ENCODE measurements around the gene DKKL1. TPM values are rescaled to one million over a fixed set of nuclear protein-coding genes. Genes with fewer than 3 reads are reported as not detected.

DKKL1 gene
- total and polyA plus RNA-seq, 4 donors: 0.58 to 0.95 (median 0.88) TPM

DNA sequence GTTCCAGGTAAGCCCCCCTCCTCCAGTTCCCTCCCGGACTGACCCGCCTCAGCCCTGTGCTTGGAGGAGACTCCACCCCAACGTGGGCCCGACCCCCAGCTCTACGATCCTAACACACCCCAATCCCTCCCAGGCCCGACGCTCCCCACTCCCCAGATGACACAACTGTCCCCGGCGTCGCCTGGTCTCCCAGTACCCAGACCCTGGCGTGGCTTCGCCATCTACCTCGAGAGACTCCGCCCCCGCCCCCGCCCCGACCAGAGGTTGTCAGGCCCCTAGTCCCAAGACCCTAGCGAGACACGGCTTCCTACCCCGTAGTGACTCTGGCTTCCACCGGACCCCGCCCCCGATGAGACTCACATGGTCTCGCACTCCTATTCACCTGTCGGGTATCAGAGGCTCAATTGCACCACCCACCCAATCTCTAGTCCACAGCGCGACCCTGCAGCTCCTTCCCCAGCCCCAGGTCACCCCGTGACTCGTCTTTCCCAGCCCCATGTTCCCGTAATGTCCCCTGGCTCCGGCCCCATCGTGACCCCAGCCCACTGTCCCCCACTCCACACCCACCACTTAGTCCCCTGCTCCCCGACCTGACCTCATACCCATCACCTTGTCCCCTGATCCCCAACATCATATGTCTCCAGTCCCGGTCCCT is 25.5 kb upstream of the DKKL1 start:
- TF ChIP-seq, protein P1, sequence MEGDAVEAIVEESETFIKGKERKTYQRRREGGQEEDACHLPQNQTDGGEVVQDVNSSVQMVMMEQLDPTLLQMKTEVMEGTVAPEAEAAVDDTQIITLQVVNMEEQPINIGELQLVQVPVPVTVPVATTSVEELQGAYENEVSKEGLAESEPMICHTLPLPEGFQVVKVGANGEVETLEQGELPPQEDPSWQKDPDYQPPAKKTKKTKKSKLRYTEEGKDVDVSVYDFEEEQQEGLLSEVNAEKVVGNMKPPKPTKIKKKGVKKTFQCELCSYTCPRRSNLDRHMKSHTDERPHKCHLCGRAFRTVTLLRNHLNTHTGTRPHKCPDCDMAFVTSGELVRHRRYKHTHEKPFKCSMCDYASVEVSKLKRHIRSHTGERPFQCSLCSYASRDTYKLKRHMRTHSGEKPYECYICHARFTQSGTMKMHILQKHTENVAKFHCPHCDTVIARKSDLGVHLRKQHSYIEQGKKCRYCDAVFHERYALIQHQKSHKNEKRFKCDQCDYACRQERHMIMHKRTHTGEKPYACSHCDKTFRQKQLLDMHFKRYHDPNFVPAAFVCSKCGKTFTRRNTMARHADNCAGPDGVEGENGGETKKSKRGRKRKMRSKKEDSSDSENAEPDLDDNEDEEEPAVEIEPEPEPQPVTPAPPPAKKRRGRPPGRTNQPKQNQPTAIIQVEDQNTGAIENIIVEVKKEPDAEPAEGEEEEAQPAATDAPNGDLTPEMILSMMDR (IDR thresholded peaks at IDR 0.05; ENCODE audit: control extremely low read depth, extremely low read depth): no peak
- no peaks in the 10 kb centered on the region for H3K9me3 ChIP-seq (ENCODE audit: control insufficient read depth in 4 of 4, insufficient read depth in 3 of 4, low read length in 3 of 4)
- H3K4me1 ChIP-seq (ENCODE audit: control insufficient read depth in 5 of 5, insufficient read depth in 5 of 5, low read length in 5 of 5): peaks cover 0 to 23% (median 9%) of the 10 kb centered on the region in 5 donors
- no peak overlapping the region for H3K4me3 ChIP-seq
- ATAC-seq (ENCODE audit: insufficient read depth, low FRiP score) (no peak), DNase-seq (no peak)
- no peak overlapping the region for H3K9ac ChIP-seq (ENCODE audit: insufficient read depth in 1 of 2, low read length in 2 of 2)
- H3K27me3 ChIP-seq (ENCODE audit: control insufficient read depth in 3 of 3, insufficient read depth in 3 of 3, low read length in 2 of 3): no peaks in the 10 kb centered on the region
- H3K36me3 ChIP-seq (ENCODE audit: control insufficient read depth in 4 of 4, insufficient read depth in 4 of 4, low read length in 4 of 4): peaks cover 7 to 24% (median 17%) of the 10 kb centered on the region in 4 donors
- no peak overlapping the region for H3K27ac ChIP-seq (ENCODE audit: low read depth in 1 of 2, low read length in 1 of 2)
- 54 to 79% methylated on average over 34 of the region's 34 CpGs for WGBS, 2 donors

DNA sequence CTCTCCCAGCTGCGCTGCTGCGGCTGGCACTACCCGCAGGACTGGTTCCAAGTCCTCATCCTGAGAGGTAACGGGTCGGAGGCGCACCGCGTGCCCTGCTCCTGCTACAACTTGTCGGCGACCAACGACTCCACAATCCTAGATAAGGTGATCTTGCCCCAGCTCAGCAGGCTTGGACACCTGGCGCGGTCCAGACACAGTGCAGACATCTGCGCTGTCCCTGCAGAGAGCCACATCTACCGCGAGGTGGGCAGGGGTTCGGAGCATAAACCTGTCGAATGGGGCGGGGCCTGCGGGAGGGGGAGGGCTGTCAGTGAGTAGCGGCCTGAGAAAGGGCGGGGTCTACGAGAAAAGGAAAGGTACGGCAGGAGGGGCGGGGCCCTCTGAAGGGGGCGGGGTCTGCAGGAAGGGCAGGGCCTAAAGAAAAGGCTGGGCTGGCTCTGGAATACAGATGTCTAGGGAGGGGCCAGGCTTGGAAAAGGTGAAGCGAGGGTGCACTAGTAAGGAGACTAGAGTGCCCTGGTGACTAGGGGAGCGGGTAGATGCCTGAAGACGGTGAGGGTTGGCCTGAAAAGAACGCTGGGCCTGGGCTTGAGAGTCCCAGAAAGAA is 24.9 kb upstream of the DKKL1 start:
- Histone ChIP-seq H3K27me3 (ENCODE audit: control insufficient read depth in 3 of 3, insufficient read depth in 3 of 3, low read length in 2 of 3) (no peaks in the 10 kb centered on the region), H3K9ac (ENCODE audit: insufficient read depth in 1 of 2, low read length in 2 of 2) (no peak overlapping the region), H3K27ac (ENCODE audit: low read depth in 1 of 2, low read length in 1 of 2) (peak overlapping the region; percentile 17 to 94), H3K4me1 (ENCODE audit: control insufficient read depth in 5 of 5, insufficient read depth in 5 of 5, low read length in 5 of 5) (peaks cover 0 to 23% (median 9%) of the 10 kb centered on the region in 5 donors), H3K4me3 (no peak overlapping the region), H3K9me3 (ENCODE audit: control insufficient read depth in 4 of 4, insufficient read depth in 3 of 4, low read length in 3 of 4) (no peaks in the 10 kb centered on the region), H3K36me3 (ENCODE audit: control insufficient read depth in 4 of 4, insufficient read depth in 4 of 4, low read length in 4 of 4) (peaks cover 7 to 25% (median 19%) of the 10 kb centered on the region in 4 donors)
- DNase-seq: peak; percentile 73 to 84 (median 75)
- peak; percentile 78 for ATAC-seq (ENCODE audit: insufficient read depth, low FRiP score)
- TF ChIP-seq, protein P1 (IDR thresholded peaks at IDR 0.05; ENCODE audit: control extremely low read depth, extremely low read depth): no peak
- WGBS, 2 donors: 37 to 68% methylated on average over 30 of the region's 30 CpGs

DNA sequence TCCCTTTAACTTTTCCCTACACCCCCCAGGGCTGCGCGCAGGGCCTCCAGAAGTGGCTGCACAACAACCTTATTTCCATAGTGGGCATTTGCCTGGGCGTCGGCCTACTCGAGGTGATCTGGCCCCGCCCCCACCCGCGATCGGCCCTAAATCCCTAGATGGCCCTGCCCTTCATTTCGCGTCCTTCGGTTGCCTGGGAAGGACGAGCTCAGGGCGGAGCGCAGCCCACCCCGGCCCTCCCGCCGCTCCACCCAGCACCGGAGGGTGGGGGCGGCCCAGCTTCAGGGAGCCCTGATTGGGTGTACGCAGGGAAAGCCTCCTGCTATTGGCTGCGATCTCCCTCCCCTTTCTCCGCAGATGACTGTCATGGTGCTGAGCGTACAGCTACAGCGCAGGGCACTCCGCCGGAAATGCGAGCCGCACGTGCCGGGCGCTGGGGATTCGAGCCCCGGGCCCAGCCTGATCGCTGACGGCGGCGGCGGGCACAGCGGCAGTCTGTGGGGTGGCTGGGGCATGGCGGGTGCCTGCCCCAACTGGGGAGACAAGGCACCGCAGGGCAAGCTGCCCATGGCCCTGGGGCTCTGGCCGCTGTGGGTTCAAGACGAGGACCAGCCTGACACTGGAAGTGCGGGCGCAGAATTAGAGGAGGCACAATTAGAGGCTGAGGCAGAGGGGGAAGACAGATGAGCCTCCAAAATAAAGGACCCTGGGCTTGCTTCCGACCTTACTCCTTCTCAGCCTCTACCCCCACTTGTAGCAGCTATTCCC is 24.2 kb upstream of the DKKL1 start:
- peak overlapping the region; percentile 19 for H3K4me3 ChIP-seq
- ATAC-seq (ENCODE audit: insufficient read depth, low FRiP score): peak; percentile 86
- no peak overlapping the region for H3K9ac ChIP-seq (ENCODE audit: insufficient read depth in 1 of 2, low read length in 2 of 2)
- peak; percentile 92 to 95 (median 93) for DNase-seq
- H3K36me3 ChIP-seq (ENCODE audit: control insufficient read depth in 4 of 4, insufficient read depth in 4 of 4, low read length in 4 of 4): peaks cover 8 to 25% (median 21%) of the 10 kb centered on the region in 4 donors
- H3K27me3 ChIP-seq (ENCODE audit: control insufficient read depth in 3 of 3, insufficient read depth in 3 of 3, low read length in 2 of 3): no peaks in the 10 kb centered on the region
- WGBS, 2 donors: 28 to 61% methylated on average over 47 of the region's 47 CpGs
- no peaks in the 10 kb centered on the region for H3K9me3 ChIP-seq (ENCODE audit: control insufficient read depth in 4 of 4, insufficient read depth in 3 of 4, low read length in 3 of 4)
- peaks cover 0 to 23% (median 9%) of the 10 kb centered on the region in 5 donors for H3K4me1 ChIP-seq (ENCODE audit: control insufficient read depth in 5 of 5, insufficient read depth in 5 of 5, low read length in 5 of 5)
- TF ChIP-seq, protein P1 (IDR thresholded peaks at IDR 0.05; ENCODE audit: control extremely low read depth, extremely low read depth): no peak
- peak overlapping the region; percentile 63 to 94 for H3K27ac ChIP-seq (ENCODE audit: low read depth in 1 of 2, low read length in 1 of 2)

All from lung (tissue), 12 donors.